HG03097 (cell line): ENCODE results near the gene GPC6.
"Not testable (repeated sequence)": the region's sequence is repeated elsewhere in the genome, so short reads cannot be mapped to it uniquely, and the experiment has no call there.

Experiments
- ATAC-seq: cut with Tn5 transposase; IDR thresholded peaks from one replicate; pipeline ENCODE4 v1.9.1; 2021; ENCODE audit not compliant: unreplicated experiment, low FRiP score

The GPC6 gene

GRCh38 chr13:94323764-94324758 is 1097.5 kb downstream of the GPC6 start:
- no peak for ATAC-seq

DNA sequence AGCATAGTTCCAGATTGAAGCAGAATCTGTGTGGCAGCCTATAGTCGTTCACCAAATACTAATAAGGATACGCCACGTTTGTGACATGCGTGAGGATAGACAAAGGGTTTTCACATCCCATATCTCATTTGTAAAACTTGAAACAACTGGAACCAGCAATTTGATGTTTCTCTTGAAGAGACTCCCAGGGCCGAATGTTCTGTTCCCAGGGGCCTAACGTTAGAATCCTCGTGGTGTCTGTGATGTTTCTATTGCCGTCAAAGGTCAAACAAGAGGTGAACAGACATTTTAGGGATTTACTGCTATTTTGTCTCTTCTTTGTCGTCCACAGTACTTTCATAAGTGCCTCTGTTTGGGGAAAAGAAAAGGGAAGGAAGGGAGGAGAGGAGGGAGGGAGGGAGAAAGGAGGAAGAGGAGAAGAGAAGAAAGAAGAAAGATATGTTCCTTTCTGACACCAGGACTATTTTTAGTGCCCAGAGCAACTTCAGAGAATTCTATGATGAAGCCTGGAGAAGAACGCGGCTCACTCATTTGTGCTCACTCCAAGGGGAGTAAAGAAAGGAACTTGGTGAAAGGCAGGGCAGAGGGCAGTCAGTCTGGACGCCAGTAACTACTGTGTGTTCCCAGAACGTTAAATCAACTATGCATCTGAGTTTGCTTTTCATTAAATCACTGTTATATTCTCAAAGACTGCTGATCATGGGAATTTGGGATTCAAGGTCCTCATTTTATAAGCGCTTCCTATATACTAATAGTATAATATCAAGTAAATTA is 1098.3 kb downstream of the GPC6 start:
- no peak for ATAC-seq

DNA sequence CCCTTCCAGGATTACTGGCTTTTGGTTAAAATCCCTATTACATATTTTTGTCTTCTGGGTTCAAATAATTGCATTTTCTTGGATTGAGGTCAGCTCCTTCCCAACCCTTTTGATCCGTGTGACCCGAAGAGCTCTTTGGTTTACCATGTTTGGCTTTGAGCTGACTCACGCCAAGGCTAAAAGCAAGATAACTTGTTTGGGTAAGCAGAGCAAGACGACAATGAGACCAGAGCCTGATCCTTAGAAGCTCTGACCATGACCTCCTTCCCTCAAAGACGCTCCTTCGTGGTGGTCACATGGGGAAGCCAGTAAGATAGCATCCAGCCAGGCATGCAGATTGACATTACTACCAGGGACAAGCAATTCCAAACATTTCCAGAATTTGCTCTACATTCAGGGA is 1099.0 kb downstream of the GPC6 start:
- no peak for ATAC-seq

DNA sequence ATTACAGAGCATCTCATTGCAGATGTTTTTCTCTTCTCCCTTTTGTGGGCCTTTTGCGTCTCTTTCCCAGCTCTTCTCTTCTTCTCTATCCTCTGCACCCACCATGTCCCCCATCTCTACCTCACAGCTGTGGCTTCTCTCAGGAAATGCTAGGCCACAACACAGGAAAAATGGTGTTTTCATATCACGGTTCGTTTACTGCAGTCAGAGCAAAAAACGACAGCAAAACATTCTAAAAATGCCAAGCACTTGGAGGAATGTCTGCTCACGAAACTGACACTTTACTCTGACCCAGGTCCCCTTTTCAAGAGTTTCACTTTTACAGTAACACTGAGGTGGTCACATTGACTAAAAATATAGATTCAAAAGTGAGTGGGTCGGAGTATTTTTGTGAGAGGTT is 1100.7 kb downstream of the GPC6 start:
- ATAC-seq: peak; percentile 97

DNA sequence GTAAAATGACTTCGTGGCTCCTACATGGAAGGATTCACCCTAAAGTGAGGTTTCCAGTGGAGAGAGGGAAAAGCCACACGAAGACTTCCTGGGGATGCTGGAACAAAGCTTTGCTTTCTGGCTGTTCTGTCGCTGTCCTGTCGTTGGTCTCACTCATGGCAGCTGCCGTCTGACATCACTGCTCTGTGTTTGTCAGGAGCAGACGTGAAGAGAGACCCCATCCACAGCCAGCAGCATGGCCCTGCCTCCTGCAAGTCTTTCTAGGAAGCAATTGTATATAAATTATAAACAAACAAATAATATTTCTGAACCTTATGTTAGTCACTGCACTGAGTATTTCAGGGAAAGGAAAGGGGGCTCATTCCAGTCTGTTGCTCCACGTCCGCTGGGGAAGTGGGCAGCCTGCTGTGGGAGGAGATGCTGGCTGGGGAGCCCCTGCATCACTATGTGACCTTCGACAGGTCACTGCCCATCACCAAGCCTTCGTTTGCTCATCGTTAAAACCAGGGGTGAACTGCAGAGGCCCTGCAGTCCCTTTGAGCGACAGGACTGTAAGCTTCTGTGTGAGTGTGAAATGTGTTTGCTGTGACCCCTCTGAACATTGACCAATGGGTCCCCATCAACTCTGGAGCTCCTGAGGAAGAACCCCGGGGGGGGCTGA is 1101.9 kb downstream of the GPC6 start:
- ATAC-seq: no peak

DNA sequence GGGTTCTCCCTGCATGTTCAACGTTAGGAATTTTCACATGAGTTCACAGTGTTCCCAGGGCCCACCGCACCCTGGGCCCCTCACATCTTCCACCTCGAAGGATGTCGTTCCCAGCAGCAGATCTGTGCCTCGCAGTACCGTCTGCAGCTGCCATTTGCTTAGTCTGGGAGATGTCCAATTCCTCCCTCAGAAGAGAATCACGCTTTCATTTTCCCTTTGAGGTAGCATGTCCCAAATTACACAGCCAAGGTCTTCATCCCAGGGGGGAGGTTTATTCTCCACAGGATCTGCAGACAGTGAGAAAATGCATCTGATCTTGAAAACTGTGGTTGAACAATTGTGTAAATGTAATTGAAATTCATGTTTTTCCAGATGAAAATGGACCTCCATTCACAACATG is 1102.7 kb downstream of the GPC6 start:
- ATAC-seq: no peak

DNA sequence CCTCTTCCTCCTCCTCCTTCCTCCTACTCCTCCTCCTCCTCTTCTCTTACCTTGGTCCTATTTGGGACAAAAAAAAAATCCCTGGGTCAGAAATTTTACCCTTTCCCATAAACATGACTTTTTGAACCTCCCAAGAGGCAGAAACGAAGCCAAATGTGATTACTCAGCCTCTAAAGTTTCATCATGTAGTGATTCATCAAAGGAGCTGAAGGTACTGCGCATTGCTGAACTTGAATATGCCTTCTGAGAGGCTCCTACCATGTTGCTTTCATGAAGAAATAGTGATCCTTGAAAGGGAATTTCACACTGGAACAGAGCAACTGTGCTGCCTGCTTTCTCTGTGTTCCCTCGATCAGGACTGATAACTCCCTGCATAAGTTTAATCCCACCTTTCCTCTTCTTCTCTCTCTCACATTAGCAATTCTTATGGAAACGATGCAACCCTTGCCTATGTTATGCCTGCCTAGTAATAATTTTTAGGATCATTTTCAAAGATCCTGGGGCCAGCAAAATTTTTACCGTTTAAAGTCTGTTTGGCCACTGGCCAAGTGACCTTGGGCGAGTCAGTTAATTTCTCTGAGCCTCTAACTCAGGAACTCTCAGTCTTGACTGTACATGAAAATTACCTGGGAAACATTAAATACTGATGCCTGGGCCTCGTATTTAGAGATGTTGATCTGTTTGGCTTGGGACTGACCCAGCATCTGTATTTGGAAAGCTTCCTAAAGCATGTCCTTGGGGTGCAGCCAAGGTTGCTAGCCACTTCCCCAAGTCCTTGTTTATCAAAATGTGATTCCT is 1103.3 kb downstream of the GPC6 start:
- no peak for ATAC-seq

DNA sequence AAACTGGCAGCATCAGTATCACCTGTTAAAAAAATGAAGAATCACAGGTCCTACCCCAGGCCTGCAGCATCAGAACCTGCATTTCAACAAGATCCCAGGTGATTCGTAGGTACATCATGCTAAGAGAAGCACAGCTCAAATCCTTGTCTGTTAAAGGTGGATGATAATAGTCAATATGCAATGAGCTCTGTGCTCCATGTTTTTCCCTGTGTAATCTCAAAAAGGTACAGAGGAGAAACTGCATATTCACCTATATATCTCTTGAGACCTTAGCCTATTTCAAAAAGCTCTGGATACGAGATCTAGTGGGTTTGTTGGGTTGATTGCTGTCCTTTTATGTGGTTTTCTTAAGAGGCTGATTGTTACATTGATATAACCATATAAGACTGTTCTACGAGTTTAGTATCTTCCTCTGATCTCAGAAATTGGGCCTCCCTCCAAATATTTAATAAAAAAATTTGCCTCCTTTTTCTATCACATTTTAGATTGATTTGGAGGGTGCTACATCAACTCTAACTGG is 1104.0 kb downstream of the GPC6 start:
- no peak for ATAC-seq

- no peak for ATAC-seq
Observed at GRCh38 chr13:94331281-94331680, 1104.7 kb downstream of the GPC6 start.

DNA sequence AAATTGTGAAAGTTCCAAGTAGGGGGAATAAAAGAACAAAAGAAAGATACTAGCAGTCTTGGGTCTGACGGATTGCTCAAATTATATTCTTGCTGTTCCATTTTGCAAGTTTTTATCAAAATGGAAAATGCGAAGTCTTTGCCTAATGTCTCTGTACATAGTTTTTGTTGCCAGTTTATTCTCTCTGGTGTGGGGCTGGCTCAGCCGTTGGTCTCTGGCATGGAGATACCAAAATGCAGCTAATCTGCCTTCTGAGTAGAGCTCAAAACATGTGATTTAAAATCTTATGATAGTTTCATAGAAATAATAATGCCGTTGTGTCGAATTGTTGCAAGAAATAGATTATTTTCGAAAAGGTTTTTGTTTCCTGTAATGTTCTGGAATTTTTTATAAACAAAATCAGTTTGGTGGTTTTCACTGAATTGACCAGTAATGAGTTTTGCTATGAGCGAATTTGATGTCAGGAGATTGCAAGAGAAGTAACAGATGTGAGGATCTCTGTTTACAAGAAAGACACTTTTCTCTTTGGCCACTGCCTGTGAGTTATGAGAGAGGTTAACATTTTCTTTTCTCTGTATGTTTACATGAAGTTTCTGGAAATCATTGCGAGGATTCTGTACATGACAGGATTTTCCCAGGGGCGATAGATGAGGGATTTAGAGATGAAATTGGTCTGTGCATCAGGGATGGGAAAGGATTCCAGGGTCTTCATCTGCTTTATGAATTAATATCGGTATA is 1105.9 kb downstream of the GPC6 start:
- no peak for ATAC-seq

DNA sequence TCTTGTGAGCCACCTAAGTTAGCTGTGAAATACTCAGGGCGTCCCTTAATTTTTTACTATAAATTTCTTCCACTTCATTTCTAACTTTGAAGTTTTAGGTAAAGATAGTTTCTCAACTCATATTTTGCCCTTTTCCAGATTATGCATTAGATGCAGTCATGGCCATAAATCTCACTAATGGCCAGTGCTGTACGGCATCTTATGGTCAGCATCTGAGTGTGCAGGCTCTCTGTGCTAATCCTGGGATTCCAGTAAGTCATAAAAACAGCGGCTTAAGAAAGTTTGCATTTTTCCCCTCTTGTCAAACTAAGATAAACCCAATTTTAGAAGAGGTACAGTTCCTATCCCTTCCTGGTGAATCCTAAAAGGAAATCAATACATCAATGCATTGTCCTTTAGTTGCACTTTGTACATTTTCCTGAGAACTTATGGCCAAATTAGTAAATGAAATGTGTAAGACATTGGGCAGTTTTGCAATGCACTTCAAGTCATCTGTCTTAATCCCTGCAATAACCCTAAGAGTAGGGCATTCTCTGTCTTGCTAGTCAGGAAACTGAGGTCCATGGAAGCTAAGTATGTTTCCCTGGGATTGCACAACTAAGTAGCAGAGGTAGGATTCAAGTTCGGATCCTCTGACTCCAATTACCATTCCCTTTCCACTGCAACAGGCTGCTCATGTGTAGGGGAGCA is 1106.7 kb downstream of the GPC6 start:
- no peak for ATAC-seq

- no peak for ATAC-seq
Observed at GRCh38 chr13:94335761-94336526, 1109.3 kb downstream of the GPC6 start.

DNA sequence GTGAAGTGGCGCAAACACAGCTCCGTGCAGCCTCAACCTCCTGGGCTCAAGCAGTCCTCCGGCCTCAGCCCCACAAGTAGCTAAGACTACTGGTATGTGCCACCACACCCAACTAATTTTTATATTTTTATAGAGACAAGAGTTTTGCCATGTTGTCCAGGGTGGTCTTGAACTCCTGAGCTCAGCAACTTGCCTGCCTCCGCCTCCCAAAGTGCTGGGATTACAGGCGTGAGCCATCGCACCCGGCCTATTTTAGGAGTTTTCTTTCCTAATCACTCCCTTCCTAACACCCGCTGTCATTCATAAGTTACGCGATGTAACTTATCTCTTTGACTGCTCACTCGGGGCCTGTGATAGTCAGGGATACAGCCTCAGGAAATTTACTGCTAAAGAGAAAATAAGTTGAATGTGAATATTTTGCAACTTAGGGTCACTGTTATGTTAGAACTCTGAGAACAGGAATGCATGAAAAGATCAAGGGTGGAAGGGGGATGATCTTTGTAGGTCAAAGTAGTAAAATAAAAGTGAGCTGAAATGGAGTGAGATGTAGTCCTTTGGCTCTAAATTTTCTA is 1112.6 kb downstream of the GPC6 start:
- no peak for ATAC-seq

DNA sequence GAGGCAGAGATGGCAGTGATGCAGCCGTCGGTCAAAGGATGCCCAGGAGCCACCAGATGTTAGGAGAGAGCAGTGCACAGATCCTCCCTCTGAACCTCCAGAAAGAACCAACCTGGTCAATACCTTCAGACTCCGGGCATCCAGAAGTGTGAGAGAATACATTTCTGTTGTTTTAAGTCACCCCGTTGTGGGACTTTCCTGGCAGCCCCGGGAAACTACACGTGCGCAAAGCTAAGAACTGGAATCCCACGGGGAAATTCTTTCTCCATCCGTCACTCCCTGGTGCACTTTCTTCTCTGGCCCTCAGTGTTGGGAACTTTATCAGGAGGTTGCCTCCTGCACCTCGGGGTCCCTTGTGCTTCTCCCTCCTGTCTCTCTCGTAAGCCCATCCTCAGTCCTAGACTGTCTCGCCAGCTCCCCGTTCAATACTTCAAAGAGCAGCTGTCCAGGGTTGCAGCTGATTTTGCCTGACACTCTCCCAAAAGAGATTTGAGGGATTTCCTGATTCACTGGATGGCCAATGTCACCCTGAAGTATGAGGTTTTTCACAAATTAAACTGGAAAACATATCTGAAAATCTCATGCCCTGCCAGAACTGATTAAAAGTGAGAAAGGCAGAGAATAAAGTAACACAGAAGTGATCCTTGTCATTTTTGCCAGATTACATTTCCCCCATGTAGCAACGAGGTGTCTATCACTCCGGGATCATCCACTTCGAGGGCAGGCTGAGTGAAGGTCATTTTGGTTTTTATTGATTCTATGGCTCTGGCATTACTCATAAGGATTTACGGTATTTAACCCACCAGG is 1116.0 kb downstream of the GPC6 start:
- ATAC-seq: no peak

DNA sequence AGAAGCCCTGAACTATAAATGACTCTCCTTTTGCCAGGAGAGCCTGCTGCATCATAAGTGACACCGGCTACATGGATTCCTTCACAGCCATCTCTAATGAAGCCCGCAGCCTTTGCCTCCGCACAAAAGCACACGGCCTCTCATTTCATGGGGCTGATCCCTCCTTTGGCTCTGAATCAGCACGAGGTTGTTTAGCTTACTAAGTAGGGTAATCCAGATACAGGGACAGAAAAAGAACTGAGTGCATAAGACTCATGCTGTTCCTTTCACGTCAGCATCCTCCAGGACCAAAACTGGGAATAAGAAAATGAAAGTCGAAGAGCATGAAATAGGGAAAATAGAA is 1116.6 kb downstream of the GPC6 start:
- ATAC-seq: no peak

DNA sequence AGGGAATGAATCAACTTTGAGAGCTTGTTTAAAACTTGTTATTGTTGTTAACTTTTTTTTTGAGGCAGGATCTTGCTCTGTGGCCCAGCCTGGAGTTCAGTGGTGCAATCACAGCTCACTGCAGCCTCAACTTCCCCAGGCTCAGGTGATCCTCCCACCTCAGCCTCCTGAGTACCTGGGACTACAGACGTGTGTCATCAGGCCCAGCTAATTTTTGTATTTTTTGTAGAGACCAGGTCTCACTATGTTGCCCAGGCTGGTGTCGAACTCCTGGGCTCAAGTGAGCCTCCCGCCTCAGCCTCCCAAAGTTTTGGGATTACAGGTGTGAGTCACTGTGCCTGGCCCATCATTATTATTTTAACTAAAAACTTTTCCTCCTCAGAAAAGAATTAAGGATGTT is 1117.1 kb downstream of the GPC6 start:
- not testable (repeated sequence) for ATAC-seq
